Measurements from ENCODE around the gene TNFSF4. TPM values are rescaled to one million over a fixed set of nuclear protein-coding genes. Genes with fewer than 3 reads are reported as not detected.

Gene TNFSF4
- polyA plus RNA-seq, 1 of the 3 experiments (the other 2 are of a cell fraction) = 25.9 TPM

- peak overlapping the region; percentile 8 to 82 for H3K27ac ChIP-seq (ENCODE audit: low read depth in 2 of 2, low read length in 1 of 2)
- H2AFZ ChIP-seq (ENCODE audit: low read depth) = no peak overlapping the region
- DNase-seq = no peak
- H3K9me3 ChIP-seq = no peaks in the 10 kb centered on the region
- POLR2A ChIA-PET = no interaction called here
- H3K4me2 ChIP-seq = peak overlapping the region; percentile 53; the same call in 1 of the 2 replicates
- no peaks in the 10 kb centered on the region for H4K20me1 ChIP-seq (ENCODE audit: insufficient read depth)
- no peak overlapping the region for H3K9ac ChIP-seq
- peak overlapping the region in 1 of 2 experiments; percentile 39; a peak in 1 of 4 replicates for H3K4me3 ChIP-seq (ENCODE audit: low read depth in 2 of 2, low read length in 1 of 2)
- H3K27me3 ChIP-seq (ENCODE audit: insufficient read depth) = no peaks in the 10 kb centered on the region
- peaks cover 0 to 6% of the 10 kb centered on the region in 2 experiments; a peak in 3 of 4 replicates for H3K4me1 ChIP-seq (ENCODE audit: control insufficient read depth in 1 of 2, insufficient read depth in 2 of 2, low read depth in 1 of 2, low read length in 1 of 2)
- CTCF ChIA-PET = interaction anchor here (4.8 to 5.4 kb wide), 2 partner anchors 379 to 461 kb away, joined by 44 to 72 read pairs; no protein-coding TSS in a partner anchor
- no peaks in the 10 kb centered on the region for H3K79me2 ChIP-seq (ENCODE audit: insufficient read depth)
- 52% methylated on average over 7 of the region's 7 CpGs for WGBS (ENCODE audit: low lambda C conversion rate)
- H3F3A ChIP-seq (replicated peaks; ENCODE audit: insufficient read depth) = peaks cover 5% of the 10 kb centered on the region
- no peaks in the 10 kb centered on the region for H3K36me3 ChIP-seq (replicated peaks in 1 of 2; ENCODE audit: control insufficient read depth in 1 of 2, insufficient read depth in 2 of 2, low read length in 1 of 2)
- H3K9me2 ChIP-seq = no peaks in the 10 kb centered on the region
- no peak for TF ChIP-seq GABPA (IDR thresholded peaks at IDR 0.05; ENCODE audit: low read depth)
- no peak for TF ChIP-seq EP300 (IDR thresholded peaks at IDR 0.05; ENCODE audit: borderline replicate concordance in 1 of 2, low read depth in 1 of 2, low read length in 1 of 2)
- peak; percentile 36; the same call in 1 of the 2 replicates for TF ChIP-seq TCF12 (IDR thresholded peaks at IDR 0.05)
Measured at GRCh38 chr1:173205146-173206051, 1.7 kb downstream of the TNFSF4 start.

GRCh38 chr1:173204693-173205092 is 2.4 kb downstream of the TNFSF4 start:
- no peaks in the 10 kb centered on the region for H3K9me3 ChIP-seq
- TF ChIP-seq ELF1 (IDR thresholded peaks at IDR 0.05) = no peak
- no peak for TF ChIP-seq RCOR1 (IDR thresholded peaks at IDR 0.05; ENCODE audit: low read length)
- TF ChIP-seq, protein P1, sequence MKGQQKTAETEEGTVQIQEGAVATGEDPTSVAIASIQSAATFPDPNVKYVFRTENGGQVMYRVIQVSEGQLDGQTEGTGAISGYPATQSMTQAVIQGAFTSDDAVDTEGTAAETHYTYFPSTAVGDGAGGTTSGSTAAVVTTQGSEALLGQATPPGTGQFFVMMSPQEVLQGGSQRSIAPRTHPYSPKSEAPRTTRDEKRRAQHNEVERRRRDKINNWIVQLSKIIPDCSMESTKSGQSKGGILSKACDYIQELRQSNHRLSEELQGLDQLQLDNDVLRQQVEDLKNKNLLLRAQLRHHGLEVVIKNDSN (IDR thresholded peaks at IDR 0.05; ENCODE audit: borderline replicate concordance, low read depth) = no peak
- TF ChIP-seq NFIC (IDR thresholded peaks at IDR 0.05; ENCODE audit: borderline replicate concordance) = no peak
- TF ChIP-seq TAF1 (IDR thresholded peaks at IDR 0.05; ENCODE audit: borderline replicate concordance, low read depth, low read length) = no peak
- no peak for TF ChIP-seq RFX5 (IDR thresholded peaks at IDR 0.05; ENCODE audit: low read length)
- no peak for TF ChIP-seq CTCF (IDR thresholded peaks at IDR 0.05)
- no peak for TF ChIP-seq MXI1 (IDR thresholded peaks at IDR 0.05; ENCODE audit: low read depth, low read length)
- no peaks in the 10 kb centered on the region for H3K27me3 ChIP-seq (ENCODE audit: insufficient read depth)
- H3K79me2 ChIP-seq (ENCODE audit: insufficient read depth) = no peaks in the 10 kb centered on the region
- H3K4me3 ChIP-seq (ENCODE audit: low read depth in 2 of 2, low read length in 1 of 2) = peak overlapping the region in 1 of 2 experiments; percentile 39; a peak in 1 of 4 replicates
- DNase-seq = no peak
- H3K4me2 ChIP-seq = no peak overlapping the region
- H3K36me3 ChIP-seq (replicated peaks in 1 of 2; ENCODE audit: control insufficient read depth in 1 of 2, insufficient read depth in 2 of 2, low read length in 1 of 2) = no peaks in the 10 kb centered on the region
- H4K20me1 ChIP-seq (ENCODE audit: insufficient read depth) = no peaks in the 10 kb centered on the region
- ChIA-PET CTCF (interaction anchor here (4.8 to 5.4 kb wide), 2 partner anchors 379 to 461 kb away, joined by 44 to 72 read pairs; no protein-coding TSS in a partner anchor), POLR2A (no interaction called here)
- peaks cover 5% of the 10 kb centered on the region for H3F3A ChIP-seq (replicated peaks; ENCODE audit: insufficient read depth)
- H2AFZ ChIP-seq (ENCODE audit: low read depth) = no peak overlapping the region
- no peaks in the 10 kb centered on the region for H3K9me2 ChIP-seq
- peaks cover 0 to 6% of the 10 kb centered on the region in 2 experiments; a peak in 3 of 4 replicates for H3K4me1 ChIP-seq (ENCODE audit: control insufficient read depth in 1 of 2, insufficient read depth in 2 of 2, low read depth in 1 of 2, low read length in 1 of 2)
- WGBS (ENCODE audit: low lambda C conversion rate) = 83% methylated on average over 1 of the region's 1 CpG
- H3K27ac ChIP-seq (ENCODE audit: low read depth in 2 of 2, low read length in 1 of 2) = peak overlapping the region in 1 of 2 experiments; percentile 82; a peak in 2 of 4 replicates
- H3K9ac ChIP-seq = no peak overlapping the region

All from SK-N-SH (cell line).